Gastroesophageal sphincter (tissue), 3 donors: ENCODE results near the gene POC5.

Source experiments
- EP300 ChIP-seq: sonication (generic); formaldehyde crosslinking; IDR thresholded peaks from one replicate; pipeline ENCODE4 v1.6.1; 2017; ENCODE audit warnings: antibody characterized with exemption, mild to moderate bottlenecking
- POLR2A ChIP-seq, 2 donors: fragments of 450-650 bp; IDR thresholded peaks; one replicate each; pipeline ENCODE4 v1.6.1; 2017; ENCODE audit warnings: antibody characterized with exemption in 2 of 2, mild to moderate bottlenecking in 2 of 2, moderate library complexity in 1 of 2
- POLR2AphosphoS5 ChIP-seq: sonication (generic); formaldehyde crosslinking; IDR thresholded peaks from one replicate; pipeline ENCODE4 v1.6.1; 2017; ENCODE audit warnings: antibody characterized with exemption
- TF ChIP-seq, protein P1 (sequence below), 4 experiments: fragments of 200-600 bp in 2 of 4; fragments of 450-650 bp in 2 of 4; sonication (generic) in 1 of 4; IDR thresholded peaks; one replicate each; pipeline ENCODE4 v1.5.1; 2017 to 2019; ENCODE audit warnings: antibody characterized with exemption in 4 of 4, mild to moderate bottlenecking in 2 of 4, moderate library complexity in 2 of 4

GRCh38 chr5:75734913-75735789, 17.9 kb upstream of the POC5 start:
- TF ChIP-seq, protein P1, sequence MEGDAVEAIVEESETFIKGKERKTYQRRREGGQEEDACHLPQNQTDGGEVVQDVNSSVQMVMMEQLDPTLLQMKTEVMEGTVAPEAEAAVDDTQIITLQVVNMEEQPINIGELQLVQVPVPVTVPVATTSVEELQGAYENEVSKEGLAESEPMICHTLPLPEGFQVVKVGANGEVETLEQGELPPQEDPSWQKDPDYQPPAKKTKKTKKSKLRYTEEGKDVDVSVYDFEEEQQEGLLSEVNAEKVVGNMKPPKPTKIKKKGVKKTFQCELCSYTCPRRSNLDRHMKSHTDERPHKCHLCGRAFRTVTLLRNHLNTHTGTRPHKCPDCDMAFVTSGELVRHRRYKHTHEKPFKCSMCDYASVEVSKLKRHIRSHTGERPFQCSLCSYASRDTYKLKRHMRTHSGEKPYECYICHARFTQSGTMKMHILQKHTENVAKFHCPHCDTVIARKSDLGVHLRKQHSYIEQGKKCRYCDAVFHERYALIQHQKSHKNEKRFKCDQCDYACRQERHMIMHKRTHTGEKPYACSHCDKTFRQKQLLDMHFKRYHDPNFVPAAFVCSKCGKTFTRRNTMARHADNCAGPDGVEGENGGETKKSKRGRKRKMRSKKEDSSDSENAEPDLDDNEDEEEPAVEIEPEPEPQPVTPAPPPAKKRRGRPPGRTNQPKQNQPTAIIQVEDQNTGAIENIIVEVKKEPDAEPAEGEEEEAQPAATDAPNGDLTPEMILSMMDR (IDR thresholded peaks at IDR 0.05): peak in 1 of 4 experiments; percentile 19
- TF ChIP-seq POLR2AphosphoS5: no peak
- TF ChIP-seq POLR2A (IDR thresholded peaks at IDR 0.05): no peak
- TF ChIP-seq EP300: no peak
